WTC11 (cell line): ENCODE results near the gene HOXD8. TPM values are rescaled to one million over a fixed set of nuclear protein-coding genes. Genes with fewer than 3 reads are reported as not detected.

Experiments used
- ATAC-seq: fragments of 200-7000 bp; cut with Tn5 transposase; 2 replicates; pipeline ENCODE4 v1.10.0; 2021; ENCODE audit warnings: mild to moderate bottlenecking, moderate library complexity
- CTCF ChIA-PET: fragments of 300-600 bp; sonication (Branson Sonifier 250); formaldehyde crosslinking; loops from one replicate; lab custom pipeline; 2021; ENCODE audit warnings: antibody characterized with exemption; lab: Charles Lee
- POLR2A ChIA-PET: fragments of 350-600 bp; sonication (Branson Sonifier 250); formaldehyde crosslinking; loops from one replicate; lab custom pipeline; 2021; ENCODE audit warnings: antibody characterized with exemption; lab: Charles Lee
- DNase-seq: peaks from one replicate; pipeline ENCODE4 v3.0.0; 2021; ENCODE audit warnings: low spot score
- H3K27ac Mint-ChIP-seq: 2 replicates; pipeline ENCODE4 v1.8.0; 2021; ENCODE audit warnings: mixed read lengths
- H3K27me3 Mint-ChIP-seq: 2 replicates; pipeline ENCODE4 v1.8.0; 2021; ENCODE audit warnings: low read depth, mild to moderate bottlenecking, moderate library complexity, mixed read lengths
- H3K36me3 Mint-ChIP-seq: 2 replicates; pipeline ENCODE4 v1.8.0; 2021; ENCODE audit warnings: mixed read lengths
- H3K4me1 Mint-ChIP-seq: 2 replicates; pipeline ENCODE4 v1.8.0; 2022; ENCODE audit warnings: mixed read lengths
- H3K4me3 Mint-ChIP-seq: 2 replicates; pipeline ENCODE4 v1.8.0; 2021; ENCODE audit warnings: mild to moderate bottlenecking, moderate library complexity, mixed read lengths
- H3K9me3 Mint-ChIP-seq: 2 replicates; pipeline ENCODE4 v1.8.0; 2021; ENCODE audit warnings: mixed read lengths
- FOXK1 ChIP-seq: sonication (generic); formaldehyde crosslinking; IDR thresholded peaks from 2 replicates; pipeline ENCODE4 v1.8.0; 2022; ENCODE audit warnings: mild to moderate bottlenecking, moderate library complexity, missing genetic modification reagents
- GABPB1 ChIP-seq: sonication (generic); formaldehyde crosslinking; IDR thresholded peaks from 2 replicates; pipeline ENCODE4 v1.8.1; 2023; ENCODE audit warnings: mild to moderate bottlenecking, missing genetic modification reagents
- IRF2 ChIP-seq: sonication (generic); formaldehyde crosslinking; IDR thresholded peaks from 2 replicates; pipeline ENCODE4 v1.8.0; 2022; ENCODE audit warnings: low read depth, missing genetic modification reagents, borderline replicate concordance
- OVOL2 ChIP-seq: fragments of 250-450 bp; sonication (Bioruptor Pico); IDR thresholded peaks from 2 replicates; pipeline ENCODE4 v1.9.0; 2021; ENCODE audit warnings: mild to moderate bottlenecking, borderline replicate concordance
- ZNF416 ChIP-seq: fragments of 250-450 bp; sonication (Bioruptor Pico); IDR thresholded peaks from 2 replicates; pipeline ENCODE4 v1.9.0; 2021; ENCODE audit warnings: mild to moderate bottlenecking, inconsistent platforms
- total RNA-seq: library from RNA; stranded (reverse); gene quantifications from 3 replicates; pipeline ENCODE4 v1.2.3, GENCODE V29; 2021
- TF ChIP-seq, protein P1 (sequence below): fragments of 250-450 bp; sonication (Bioruptor Pico); IDR thresholded peaks from 2 replicates; pipeline ENCODE4 v1.9.0; 2021; ENCODE audit warnings: moderate library complexity, mild to moderate bottlenecking, inconsistent platforms, borderline replicate concordance
- TF ChIP-seq, protein P2 (sequence below): fragments of 250-450 bp; sonication (Bioruptor Pico); IDR thresholded peaks from 2 replicates; pipeline ENCODE4 v1.9.0; 2021; ENCODE audit warnings: mild to moderate bottlenecking
- TF ChIP-seq, protein P3 (sequence below): sonication (generic); formaldehyde crosslinking; IDR thresholded peaks from 2 replicates; pipeline ENCODE4 v1.8.1; 2023; ENCODE audit warnings: mild to moderate bottlenecking, missing genetic modification reagents, moderate library complexity
- TF ChIP-seq, protein P4 (sequence below): sonication (generic); formaldehyde crosslinking; IDR thresholded peaks from 2 replicates; pipeline ENCODE4 v1.8.0; 2022; ENCODE audit warnings: missing genetic modification reagents
- TF ChIP-seq, protein P5 (sequence below): fragments of 250-450 bp; sonication (Bioruptor Pico); IDR thresholded peaks from 2 replicates; pipeline ENCODE4 v1.9.0; 2021; ENCODE audit warnings: mild to moderate bottlenecking, borderline replicate concordance

Gene HOXD8
- total RNA-seq, 1 experiment from 2014 or later: not detected

DNA sequence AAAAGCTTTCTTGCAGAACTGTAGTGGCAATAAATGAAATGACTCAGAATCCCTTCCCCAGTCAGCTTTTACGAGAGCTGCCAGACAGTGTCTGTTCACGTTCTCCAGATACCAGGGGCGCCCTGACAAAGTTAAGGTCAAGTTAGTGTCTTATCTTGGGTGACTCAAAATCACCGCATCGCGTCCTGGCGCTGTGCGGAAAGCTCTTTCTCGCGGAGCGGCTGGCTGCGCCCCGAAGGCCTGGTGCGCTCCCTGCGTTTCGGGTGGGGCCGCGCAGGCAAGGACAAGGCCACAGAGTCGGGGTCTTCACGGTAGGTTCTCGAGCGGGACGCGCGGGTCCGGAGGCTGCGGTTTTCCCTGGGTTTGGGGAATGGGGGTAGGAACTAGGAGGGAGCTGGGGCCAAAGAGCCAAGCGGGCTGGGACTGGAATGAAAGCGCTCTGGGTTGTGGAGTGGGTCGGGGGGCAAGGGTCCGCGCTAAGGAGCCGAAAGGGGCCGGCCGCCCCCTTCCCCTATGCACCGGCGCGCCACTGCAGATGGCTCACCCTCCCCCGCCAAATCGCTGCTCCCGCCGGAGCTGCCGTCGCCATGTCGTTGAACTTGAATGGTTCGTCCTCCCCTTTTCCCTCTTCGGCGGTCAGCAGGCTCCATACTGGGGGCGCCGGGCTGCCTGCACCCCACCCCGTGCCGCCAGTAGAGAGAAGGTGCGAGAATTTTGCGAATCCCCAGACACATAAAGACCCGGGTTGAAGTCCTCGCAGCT is 25.0 kb upstream of the HOXD8 start:
- TF ChIP-seq, protein P1, sequence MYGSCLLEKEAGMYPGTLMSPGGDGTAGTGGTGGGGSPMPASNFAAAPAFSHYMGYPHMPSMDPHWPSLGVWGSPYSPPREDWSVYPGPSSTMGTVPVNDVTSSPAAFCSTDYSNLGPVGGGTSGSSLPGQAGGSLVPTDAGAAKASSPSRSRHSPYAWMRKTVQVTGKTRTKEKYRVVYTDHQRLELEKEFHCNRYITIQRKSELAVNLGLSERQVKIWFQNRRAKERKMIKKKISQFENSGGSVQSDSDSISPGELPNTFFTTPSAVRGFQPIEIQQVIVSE: 0 out of 2 replicates have a peak, but pooled peaks have one; percentile 38
- no peak for TF ChIP-seq FOXK1
- no peak for TF ChIP-seq IRF2 (CRISPR knock-in tag)
- no peak for TF ChIP-seq GABPB1
- CTCF ChIA-PET: interaction anchor here (0.6 to 1.6 kb wide), 8 partner anchors 14 to 533 kb away, joined by 3 to 4 read pairs (median 3); partner anchors contain the start of gene LNPK
- POLR2A ChIA-PET: no interaction called here
- Mint-ChIP-seq H3K4me1 (peaks cover 49% of the 10 kb centered on the region), H3K4me3 (peak overlapping the region; percentile 60), H3K27ac (no peak overlapping the region), H3K27me3 (peaks cover 98% of the 10 kb centered on the region), H3K36me3 (no peaks in the 10 kb centered on the region), H3K9me3 (no peaks in the 10 kb centered on the region)
- DNase-seq (no peak), ATAC-seq (0 out of 2 replicates have a peak, but pooled peaks have one; percentile 3)

DNA sequence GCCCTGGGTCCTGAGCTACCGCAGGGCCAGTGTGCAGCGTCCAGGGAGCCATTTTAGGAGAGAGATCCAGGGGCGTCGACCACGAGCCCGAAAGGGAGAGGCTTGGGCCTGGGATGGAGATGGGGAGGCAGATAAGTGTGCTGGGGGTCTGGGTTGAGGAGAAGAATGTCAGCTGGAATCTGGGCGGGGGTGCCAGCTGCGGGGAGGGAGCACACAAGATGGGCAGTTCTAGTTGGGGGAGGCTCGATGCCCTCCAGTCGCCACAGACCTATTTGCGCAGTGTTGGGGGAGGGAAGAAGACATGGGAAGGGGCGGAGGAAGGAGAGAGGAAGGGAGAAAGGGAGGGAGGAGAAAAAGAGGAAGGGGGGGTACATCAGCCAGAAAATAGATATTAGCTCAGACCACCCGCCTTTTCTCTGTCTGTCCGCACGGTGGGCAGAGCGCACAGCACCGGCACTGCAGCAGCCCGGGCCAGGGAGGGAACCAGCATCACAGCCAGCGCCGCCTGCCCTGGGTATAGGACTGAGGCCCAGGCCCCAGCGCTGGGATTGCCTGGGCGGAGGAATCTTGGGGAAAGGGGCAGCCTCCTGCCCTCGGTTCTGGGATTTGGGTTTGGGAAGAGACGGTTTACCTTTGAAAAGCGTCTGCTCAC is 24.3 kb upstream of the HOXD8 start:
- Mint-ChIP-seq H3K4me3 (peak overlapping the region; percentile 60), H3K36me3 (no peaks in the 10 kb centered on the region), H3K9me3 (no peaks in the 10 kb centered on the region), H3K27me3 (peaks cover 98% of the 10 kb centered on the region), H3K27ac (no peak overlapping the region), H3K4me1 (peaks cover 46% of the 10 kb centered on the region)
- ChIA-PET POLR2A (no interaction called here), CTCF (interaction anchor here (0.8 to 2.4 kb wide), 6 partner anchors 8 to 66 kb away, joined by 3 to 14 read pairs (median 3); no protein-coding TSS in a partner anchor)
- TF ChIP-seq OVOL2 (CRISPR knock-in tag) (no peak), ZNF416 (CRISPR knock-in tag) (no peak)
- TF ChIP-seq, protein P2, sequence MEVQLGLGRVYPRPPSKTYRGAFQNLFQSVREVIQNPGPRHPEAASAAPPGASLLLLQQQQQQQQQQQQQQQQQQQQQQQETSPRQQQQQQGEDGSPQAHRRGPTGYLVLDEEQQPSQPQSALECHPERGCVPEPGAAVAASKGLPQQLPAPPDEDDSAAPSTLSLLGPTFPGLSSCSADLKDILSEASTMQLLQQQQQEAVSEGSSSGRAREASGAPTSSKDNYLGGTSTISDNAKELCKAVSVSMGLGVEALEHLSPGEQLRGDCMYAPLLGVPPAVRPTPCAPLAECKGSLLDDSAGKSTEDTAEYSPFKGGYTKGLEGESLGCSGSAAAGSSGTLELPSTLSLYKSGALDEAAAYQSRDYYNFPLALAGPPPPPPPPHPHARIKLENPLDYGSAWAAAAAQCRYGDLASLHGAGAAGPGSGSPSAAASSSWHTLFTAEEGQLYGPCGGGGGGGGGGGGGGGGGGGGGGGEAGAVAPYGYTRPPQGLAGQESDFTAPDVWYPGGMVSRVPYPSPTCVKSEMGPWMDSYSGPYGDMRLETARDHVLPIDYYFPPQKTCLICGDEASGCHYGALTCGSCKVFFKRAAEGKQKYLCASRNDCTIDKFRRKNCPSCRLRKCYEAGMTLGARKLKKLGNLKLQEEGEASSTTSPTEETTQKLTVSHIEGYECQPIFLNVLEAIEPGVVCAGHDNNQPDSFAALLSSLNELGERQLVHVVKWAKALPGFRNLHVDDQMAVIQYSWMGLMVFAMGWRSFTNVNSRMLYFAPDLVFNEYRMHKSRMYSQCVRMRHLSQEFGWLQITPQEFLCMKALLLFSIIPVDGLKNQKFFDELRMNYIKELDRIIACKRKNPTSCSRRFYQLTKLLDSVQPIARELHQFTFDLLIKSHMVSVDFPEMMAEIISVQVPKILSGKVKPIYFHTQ: no peak
- TF ChIP-seq, protein P3, sequence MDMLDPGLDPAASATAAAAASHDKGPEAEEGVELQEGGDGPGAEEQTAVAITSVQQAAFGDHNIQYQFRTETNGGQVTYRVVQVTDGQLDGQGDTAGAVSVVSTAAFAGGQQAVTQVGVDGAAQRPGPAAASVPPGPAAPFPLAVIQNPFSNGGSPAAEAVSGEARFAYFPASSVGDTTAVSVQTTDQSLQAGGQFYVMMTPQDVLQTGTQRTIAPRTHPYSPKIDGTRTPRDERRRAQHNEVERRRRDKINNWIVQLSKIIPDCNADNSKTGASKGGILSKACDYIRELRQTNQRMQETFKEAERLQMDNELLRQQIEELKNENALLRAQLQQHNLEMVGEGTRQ (CRISPR knock-in tag): no peak
- DNase-seq: no peak
- peak; percentile 25 for ATAC-seq

DNA sequence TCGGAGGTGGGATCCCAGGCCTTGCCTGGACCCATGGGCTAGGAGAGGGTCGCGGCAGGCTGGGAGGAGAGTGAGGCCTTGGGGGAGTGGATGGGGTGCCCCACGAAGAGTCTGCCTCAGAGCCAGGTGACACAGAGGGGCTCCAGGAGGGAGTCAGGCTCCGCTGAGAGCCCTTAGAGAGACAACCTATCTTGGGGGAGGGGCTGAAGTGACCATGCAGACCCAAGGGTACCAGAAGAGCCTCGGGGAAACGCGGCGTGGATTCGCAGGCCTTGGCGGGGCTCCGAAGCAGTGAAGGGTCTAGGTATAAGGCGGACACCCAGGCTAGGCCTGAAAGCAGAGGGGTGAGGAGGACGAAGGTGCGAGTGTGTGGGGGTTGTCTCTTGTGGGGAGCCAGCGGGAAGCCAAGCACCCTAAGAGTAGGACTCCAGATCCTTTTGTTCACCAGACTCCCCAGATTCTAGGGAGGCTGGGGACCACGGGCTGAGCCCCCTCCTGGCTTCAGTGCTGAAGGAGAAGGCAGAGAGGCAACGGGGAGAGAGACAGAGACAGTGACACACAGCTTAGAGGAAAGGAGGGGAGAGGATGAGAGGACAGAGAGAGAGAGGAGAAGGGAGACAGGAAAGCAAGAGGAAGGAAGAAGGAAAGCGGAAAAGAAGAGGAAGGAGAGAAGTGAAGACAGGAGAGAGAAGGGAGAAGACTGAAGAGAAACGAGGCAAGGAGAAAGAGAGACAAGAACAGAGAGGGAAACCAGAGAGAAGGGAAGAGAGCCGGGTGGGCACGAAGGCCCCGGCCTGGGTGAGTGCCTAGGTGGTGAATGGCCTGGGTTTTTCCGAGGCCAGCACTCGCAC is 23.6 kb upstream of the HOXD8 start:
- Mint-ChIP-seq H3K36me3 (no peaks in the 10 kb centered on the region), H3K4me3 (peak overlapping the region; percentile 61), H3K27ac (no peak overlapping the region), H3K9me3 (no peaks in the 10 kb centered on the region), H3K27me3 (peaks cover 98% of the 10 kb centered on the region), H3K4me1 (peaks cover 41% of the 10 kb centered on the region)
- ATAC-seq (no peak; the same call in 1 of the 2 replicates), DNase-seq (no peak)
- CTCF ChIA-PET: interaction anchor here (1.0 to 2.4 kb wide), 3 partner anchors 9 to 70 kb away, joined by 3 to 14 read pairs (median 5); no protein-coding TSS in a partner anchor
- POLR2A ChIA-PET: interaction anchor here (0.5 kb wide), 1 partner anchor 27 kb away, joined by 3 read pairs; no protein-coding TSS in a partner anchor
- TF ChIP-seq, protein P4, sequence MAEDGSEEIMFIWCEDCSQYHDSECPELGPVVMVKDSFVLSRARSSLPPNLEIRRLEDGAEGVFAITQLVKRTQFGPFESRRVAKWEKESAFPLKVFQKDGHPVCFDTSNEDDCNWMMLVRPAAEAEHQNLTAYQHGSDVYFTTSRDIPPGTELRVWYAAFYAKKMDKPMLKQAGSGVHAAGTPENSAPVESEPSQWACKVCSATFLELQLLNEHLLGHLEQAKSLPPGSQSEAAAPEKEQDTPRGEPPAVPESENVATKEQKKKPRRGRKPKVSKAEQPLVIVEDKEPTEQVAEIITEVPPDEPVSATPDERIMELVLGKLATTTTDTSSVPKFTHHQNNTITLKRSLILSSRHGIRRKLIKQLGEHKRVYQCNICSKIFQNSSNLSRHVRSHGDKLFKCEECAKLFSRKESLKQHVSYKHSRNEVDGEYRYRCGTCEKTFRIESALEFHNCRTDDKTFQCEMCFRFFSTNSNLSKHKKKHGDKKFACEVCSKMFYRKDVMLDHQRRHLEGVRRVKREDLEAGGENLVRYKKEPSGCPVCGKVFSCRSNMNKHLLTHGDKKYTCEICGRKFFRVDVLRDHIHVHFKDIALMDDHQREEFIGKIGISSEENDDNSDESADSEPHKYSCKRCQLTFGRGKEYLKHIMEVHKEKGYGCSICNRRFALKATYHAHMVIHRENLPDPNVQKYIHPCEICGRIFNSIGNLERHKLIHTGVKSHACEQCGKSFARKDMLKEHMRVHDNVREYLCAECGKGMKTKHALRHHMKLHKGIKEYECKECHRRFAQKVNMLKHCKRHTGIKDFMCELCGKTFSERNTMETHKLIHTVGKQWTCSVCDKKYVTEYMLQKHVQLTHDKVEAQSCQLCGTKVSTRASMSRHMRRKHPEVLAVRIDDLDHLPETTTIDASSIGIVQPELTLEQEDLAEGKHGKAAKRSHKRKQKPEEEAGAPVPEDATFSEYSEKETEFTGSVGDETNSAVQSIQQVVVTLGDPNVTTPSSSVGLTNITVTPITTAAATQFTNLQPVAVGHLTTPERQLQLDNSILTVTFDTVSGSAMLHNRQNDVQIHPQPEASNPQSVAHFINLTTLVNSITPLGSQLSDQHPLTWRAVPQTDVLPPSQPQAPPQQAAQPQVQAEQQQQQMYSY (CRISPR knock-in tag): peak; percentile 71
- TF ChIP-seq, protein P5, sequence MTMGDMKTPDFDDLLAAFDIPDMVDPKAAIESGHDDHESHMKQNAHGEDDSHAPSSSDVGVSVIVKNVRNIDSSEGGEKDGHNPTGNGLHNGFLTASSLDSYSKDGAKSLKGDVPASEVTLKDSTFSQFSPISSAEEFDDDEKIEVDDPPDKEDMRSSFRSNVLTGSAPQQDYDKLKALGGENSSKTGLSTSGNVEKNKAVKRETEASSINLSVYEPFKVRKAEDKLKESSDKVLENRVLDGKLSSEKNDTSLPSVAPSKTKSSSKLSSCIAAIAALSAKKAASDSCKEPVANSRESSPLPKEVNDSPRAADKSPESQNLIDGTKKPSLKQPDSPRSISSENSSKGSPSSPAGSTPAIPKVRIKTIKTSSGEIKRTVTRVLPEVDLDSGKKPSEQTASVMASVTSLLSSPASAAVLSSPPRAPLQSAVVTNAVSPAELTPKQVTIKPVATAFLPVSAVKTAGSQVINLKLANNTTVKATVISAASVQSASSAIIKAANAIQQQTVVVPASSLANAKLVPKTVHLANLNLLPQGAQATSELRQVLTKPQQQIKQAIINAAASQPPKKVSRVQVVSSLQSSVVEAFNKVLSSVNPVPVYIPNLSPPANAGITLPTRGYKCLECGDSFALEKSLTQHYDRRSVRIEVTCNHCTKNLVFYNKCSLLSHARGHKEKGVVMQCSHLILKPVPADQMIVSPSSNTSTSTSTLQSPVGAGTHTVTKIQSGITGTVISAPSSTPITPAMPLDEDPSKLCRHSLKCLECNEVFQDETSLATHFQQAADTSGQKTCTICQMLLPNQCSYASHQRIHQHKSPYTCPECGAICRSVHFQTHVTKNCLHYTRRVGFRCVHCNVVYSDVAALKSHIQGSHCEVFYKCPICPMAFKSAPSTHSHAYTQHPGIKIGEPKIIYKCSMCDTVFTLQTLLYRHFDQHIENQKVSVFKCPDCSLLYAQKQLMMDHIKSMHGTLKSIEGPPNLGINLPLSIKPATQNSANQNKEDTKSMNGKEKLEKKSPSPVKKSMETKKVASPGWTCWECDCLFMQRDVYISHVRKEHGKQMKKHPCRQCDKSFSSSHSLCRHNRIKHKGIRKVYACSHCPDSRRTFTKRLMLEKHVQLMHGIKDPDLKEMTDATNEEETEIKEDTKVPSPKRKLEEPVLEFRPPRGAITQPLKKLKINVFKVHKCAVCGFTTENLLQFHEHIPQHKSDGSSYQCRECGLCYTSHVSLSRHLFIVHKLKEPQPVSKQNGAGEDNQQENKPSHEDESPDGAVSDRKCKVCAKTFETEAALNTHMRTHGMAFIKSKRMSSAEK (CRISPR knock-in tag): no peak
